HEK293T (cell line): ENCODE results near the gene PDE6B.

Source experiments
- BHLHE40 ChIP-seq: fragments of 450-650 bp; IDR thresholded peaks from 2 replicates; pipeline ENCODE4 v1.6.1; 2016; ENCODE audit warnings: mild to moderate bottlenecking, moderate library complexity, borderline replicate concordance
- CTBP1 ChIP-seq: fragments of 450-650 bp; IDR thresholded peaks from 2 replicates; pipeline ENCODE4 v1.6.1; 2016; ENCODE audit warnings: borderline replicate concordance
- FOXA1 ChIP-seq: fragments of 450-650 bp; IDR thresholded peaks from 2 replicates; pipeline ENCODE4 v1.6.1; 2016; ENCODE audit warnings: mild to moderate bottlenecking
- FOXM1 ChIP-seq: fragments of 450-650 bp; IDR thresholded peaks from 2 replicates; pipeline ENCODE4 v1.6.1; 2017; ENCODE audit warnings: mild to moderate bottlenecking, borderline replicate concordance
- L3MBTL2 ChIP-seq: fragments of 450-650 bp; conservative IDR thresholded peaks from 2 replicates; pipeline ENCODE4 v1.6.1; 2016; ENCODE audit warnings: mild to moderate bottlenecking
- NFRKB ChIP-seq: fragments of 450-650 bp; IDR thresholded peaks from 2 replicates; pipeline ENCODE4 v1.6.1; 2016; ENCODE audit warnings: mild to moderate bottlenecking, moderate library complexity
- SP1 ChIP-seq: fragments of 450-650 bp; IDR thresholded peaks from 2 replicates; pipeline ENCODE4 v1.6.1; 2017
- SUZ12 ChIP-seq: fragments of 450-650 bp; IDR thresholded peaks from 2 replicates; pipeline ENCODE4 v1.6.1; 2016; ENCODE audit warnings: mild to moderate bottlenecking

DNA sequence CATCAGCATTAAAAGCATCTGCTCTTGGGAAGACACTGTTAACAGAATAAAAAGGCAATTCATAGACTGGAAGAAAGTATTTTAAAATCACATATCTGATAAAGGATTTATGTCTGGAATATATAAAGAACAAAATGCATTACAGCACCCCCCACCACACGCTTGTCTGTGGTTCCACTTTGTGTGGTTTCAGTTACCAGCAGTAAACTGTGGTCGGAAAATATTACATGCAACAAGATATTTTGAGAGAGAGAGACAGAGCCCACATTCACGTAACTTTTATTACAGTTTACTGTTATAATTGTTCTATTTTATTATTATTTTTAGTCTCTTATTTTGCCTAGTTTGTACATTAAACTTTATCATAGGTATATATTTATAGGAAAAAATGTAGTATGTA is 21.2 kb upstream of the PDE6B start:
- no peak for TF ChIP-seq FOXA1
- no peak for TF ChIP-seq SP1
- TF ChIP-seq L3MBTL2 = no peak
- TF ChIP-seq CTBP1 = no peak
- TF ChIP-seq FOXM1 = no peak
- no peak for TF ChIP-seq BHLHE40
- TF ChIP-seq NFRKB = no peak
- TF ChIP-seq SUZ12 = no peak
